Esophagus squamous epithelium (tissue), 5 donors: ENCODE results near the gene ABHD10. TPM values are rescaled to one million over a fixed set of nuclear protein-coding genes. Genes with fewer than 3 reads are reported as not detected.

ENCODE experiments used
- DNase-seq: peaks from one replicate; lab custom pipeline; 2025; lab: John Stamatoyannopoulos, UW
- H3K27ac ChIP-seq, 4 donors: fragments of 200-600 bp; sonication (generic); one replicate each; pipeline ENCODE4 v1.5.1; 2016 to 2019; ENCODE audit warnings: mild to moderate bottlenecking in 1 of 4
- H3K27me3 ChIP-seq, 4 donors: fragments of 200-600 bp; sonication (generic); 1 replicate in 3 of 4; 2 replicates in 1 of 4; pipeline versions ENCODE4 v1.5.1 to v1.6.0; 2017 to 2021; ENCODE audit warnings: antibody characterized with exemption in 1 of 4
- H3K36me3 ChIP-seq, 3 donors: fragments of 200-600 bp; sonication (generic); one replicate each; pipeline ENCODE4 v1.5.1; 2016 to 2019
- H3K4me1 ChIP-seq, 3 donors: fragments of 200-600 bp; sonication (generic); one replicate each; pipeline ENCODE4 v1.5.1; 2017 to 2019
- H3K4me3 ChIP-seq, 4 donors: fragments of 200-600 bp; sonication (generic); 1 replicate in 3 of 4; 2 replicates in 1 of 4; pipeline ENCODE4 v1.5.1; 2016 to 2019; ENCODE audit warnings: mild to moderate bottlenecking in 2 of 4, moderate library complexity in 1 of 4
- H3K9me3 ChIP-seq, 3 donors: fragments of 200-600 bp; sonication (generic); one replicate each; pipeline ENCODE4 v1.5.1; 2016 to 2019
- CTCF ChIP-seq, 6 experiments: fragments of 450-650 bp in 4 of 6; fragments of 200-600 bp in 2 of 6; sonication (generic) in 2 of 6; IDR thresholded peaks; one replicate each; pipeline ENCODE4 v1.5.1; 2016 to 2019; ENCODE audit warnings: antibody characterized with exemption in 6 of 6, mild to moderate bottlenecking in 4 of 6, moderate library complexity in 4 of 6
- POLR2A ChIP-seq, 4 donors: fragments of 450-650 bp; IDR thresholded peaks; one replicate each; pipeline ENCODE4 v1.6.1; 2017; ENCODE audit warnings: antibody characterized with exemption in 4 of 4, mild to moderate bottlenecking in 4 of 4, moderate library complexity in 3 of 4
- WGBS, 2 donors: methylation state at CpG; one replicate each; pipeline ENCODE4 v1.1.5; 2018; 5-methylcytosine and 5-hydroxymethylcytosine counted together
- intact Hi-C: fragments of 100-400 bp; cut with DNase I; formaldehyde crosslinking; loops from one replicate; pipeline ENCODE4 v1.15.0; 2022
- total RNA-seq, 4 donors: library from RNA; depleted of rRNA; stranded (reverse); fragments of >200 nt; gene quantifications; one replicate each; pipeline ENCODE4 v1.1.0, GENCODE V29; 2016
- donor health status: DM: yes; HTN: yes; CAD: no.

ABHD10 gene
- total RNA-seq, result 10 to 100 TPM; 10.2 to 22.5 (median 13.1) TPM

DNA sequence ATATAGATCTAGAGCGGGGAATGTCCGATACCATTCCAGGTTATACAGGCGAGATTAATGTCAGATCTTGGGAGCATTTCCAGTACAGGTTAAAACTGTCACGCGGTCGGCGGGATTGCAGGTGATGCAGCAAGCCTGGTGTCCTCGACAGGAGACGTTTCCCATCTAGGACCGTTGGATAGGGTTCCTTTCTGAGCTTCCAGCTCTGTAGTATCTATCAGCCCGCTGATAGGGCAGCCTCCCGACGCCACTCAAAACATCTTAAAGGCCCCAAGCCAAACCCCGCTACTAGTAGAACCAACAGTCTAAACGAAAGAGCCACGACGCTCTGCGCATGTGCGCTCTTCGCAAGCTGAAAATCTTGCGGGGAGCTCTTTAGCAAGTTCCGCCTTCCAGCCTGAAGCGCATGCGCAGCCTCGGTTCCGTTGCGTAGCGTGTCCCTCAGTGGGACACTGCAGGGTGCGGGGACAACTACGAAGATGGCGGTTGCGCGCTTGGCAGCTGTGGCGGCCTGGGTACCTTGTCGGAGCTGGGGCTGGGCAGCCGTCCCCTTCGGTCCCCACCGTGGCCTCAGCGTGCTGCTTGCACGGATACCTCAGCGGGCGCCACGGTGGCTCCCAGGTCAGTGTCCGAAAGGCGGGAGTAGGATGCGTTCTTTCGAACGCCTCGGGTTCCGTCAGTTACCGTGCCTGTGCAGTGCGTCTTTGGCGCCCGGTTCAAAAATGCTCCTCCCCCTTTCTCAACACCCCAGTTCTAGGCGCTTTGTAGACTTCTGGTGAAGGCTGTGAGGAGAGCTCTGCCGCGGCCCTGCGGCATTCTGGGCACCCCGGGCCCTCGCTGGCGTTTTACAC lies at the start of gene ABHD10:
TSS of gene ABHD10 (plus strand) at position 444 of the 851 bp plus-strand sequence. CDS start at position 480, 36 bp downstream.
- intact Hi-C loops, result no loop called here
- peaks cover 0 to 43% (median 10%) of the 10 kb centered on the region in 3 donors for H3K4me1 ChIP-seq
- WGBS, 2 donors, result 8 to 11% methylated on average over 16 to 34 of the region's 61 CpGs
- peak within 1 kb of the TSS; percentile 81 to 92 (median 87) for H3K27ac ChIP-seq
- H3K27me3 ChIP-seq, result no peaks in the 10 kb centered on the region
- H3K4me3 ChIP-seq, result peak within 1 kb of the TSS; percentile 58 to 87 (median 70)
- no peaks in the 10 kb centered on the region for H3K9me3 ChIP-seq
- TF ChIP-seq POLR2A (IDR thresholded peaks at IDR 0.05) (peak in 3 of 4 donors; percentile 82 to 95 (median 82)), CTCF (IDR thresholded peaks at IDR 0.05) (peak in 1 of 6 experiments; percentile 52)
- H3K36me3 ChIP-seq, result peaks cover 0 to 11% (median 0%) of the 10 kb centered on the region in 3 donors
- DNase-seq, result peak; percentile 67

DNA sequence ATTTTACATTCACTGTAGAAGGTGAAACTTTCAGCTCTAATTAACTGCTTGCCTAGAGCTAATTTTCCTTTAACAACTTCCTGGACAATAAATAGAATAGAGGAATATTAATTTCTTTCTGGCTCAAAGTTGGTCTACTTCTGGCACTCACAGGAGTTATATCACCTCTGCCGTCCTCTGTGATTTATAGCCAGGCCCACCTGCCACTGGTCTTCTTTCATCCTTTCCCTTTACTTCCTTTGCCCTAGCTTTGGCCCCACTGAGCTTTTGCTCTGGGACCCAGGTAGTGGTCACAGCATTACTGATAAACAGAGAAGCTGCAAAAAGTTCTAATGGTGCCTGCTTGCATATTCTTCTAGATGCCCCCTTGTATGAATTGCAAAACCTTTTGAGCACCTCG lies 49.3 kb upstream of the ABHD10 start:
- Histone ChIP-seq H3K36me3 (peaks cover 0 to 14% (median 0%) of the 10 kb centered on the region in 3 donors), H3K4me1 (peaks cover 0 to 19% (median 3%) of the 10 kb centered on the region in 3 donors), H3K4me3 (no peak overlapping the region), H3K27me3 (no peaks in the 10 kb centered on the region), H3K27ac (no peak overlapping the region), H3K9me3 (no peaks in the 10 kb centered on the region)
- DNase-seq, result no peak
- intact Hi-C loops, result no loop called here
- TF ChIP-seq CTCF (IDR thresholded peaks at IDR 0.05), result no peak
- WGBS, 2 donors, result 75 to 80% methylated on average over 2 of the region's 2 CpGs

GRCh38 chr3:111932946-111933345 lies 45.9 kb upstream of the ABHD10 start:
- Histone ChIP-seq H3K27me3 (no peaks in the 10 kb centered on the region), H3K4me1 (peaks cover 0 to 7% (median 0%) of the 10 kb centered on the region in 3 donors), H3K36me3 (peaks cover 0 to 14% (median 0%) of the 10 kb centered on the region in 3 donors), H3K9me3 (no peaks in the 10 kb centered on the region), H3K4me3 (no peak overlapping the region), H3K27ac (no peak overlapping the region)
- 65 to 68% methylated on average over 3 of the region's 3 CpGs for WGBS, 2 donors
- no peak for DNase-seq
- intact Hi-C loops, result no loop called here
- TF ChIP-seq CTCF (IDR thresholded peaks at IDR 0.05) (no peak), POLR2A (IDR thresholded peaks at IDR 0.05) (no peak)

- intact Hi-C loops, result no loop called here
- Histone ChIP-seq H3K4me1 (peaks cover 0 to 7% (median 0%) of the 10 kb centered on the region in 3 donors), H3K4me3 (no peak overlapping the region), H3K27ac (no peak overlapping the region), H3K9me3 (no peaks in the 10 kb centered on the region), H3K36me3 (peaks cover 0 to 40% (median 5%) of the 10 kb centered on the region in 3 donors), H3K27me3 (no peaks in the 10 kb centered on the region)
- TF ChIP-seq POLR2A (IDR thresholded peaks at IDR 0.05) (no peak), CTCF (IDR thresholded peaks at IDR 0.05) (no peak)
- DNase-seq, result no peak
Measured at GRCh38 chr3:111936191-111936841, 42.5 kb upstream of the ABHD10 start.

GRCh38 chr3:111936967-111937366 lies 41.9 kb upstream of the ABHD10 start:
- DNase-seq, result no peak
- WGBS, 2 donors, result 78 to 88% methylated on average over 1 of the region's 1 CpG
- H3K27me3 ChIP-seq, result no peaks in the 10 kb centered on the region
- H3K9me3 ChIP-seq, result no peaks in the 10 kb centered on the region
- intact Hi-C loops, result no loop called here
- H3K4me1 ChIP-seq, result peaks cover 0 to 7% (median 0%) of the 10 kb centered on the region in 3 donors
- H3K27ac ChIP-seq, result no peak overlapping the region
- TF ChIP-seq POLR2A (IDR thresholded peaks at IDR 0.05) (no peak), CTCF (IDR thresholded peaks at IDR 0.05) (no peak)
- no peak overlapping the region for H3K4me3 ChIP-seq
- peaks cover 0 to 47% (median 5%) of the 10 kb centered on the region in 3 donors for H3K36me3 ChIP-seq
